Panc1 (cell line): Measurements from ENCODE around the gene BCL11B. TPM values are rescaled to one million over a fixed set of nuclear protein-coding genes. Genes with fewer than 3 reads are reported as not detected.

Experiments used
- ATAC-seq: fragments of 200-7000 bp; cut with Tn5 transposase; 2 replicates; pipeline ENCODE4 v1.9.1; 2020; ENCODE audit warnings: mild to moderate bottlenecking, moderate library complexity
- BruUV-seq: library from RNA; stranded (reverse); fragments of 400-500 nt; replicated peaks from 2 replicates; lab custom pipeline; 2021; lab: Mats Ljungman, UMichigan
- CTCF ChIA-PET: fragments of 300-600 bp; sonication (Branson Sonifier 250); formaldehyde crosslinking; loops from one replicate; lab custom pipeline; 2022; ENCODE audit warnings: antibody characterized with exemption; lab: Charles Lee
- POLR2A ChIA-PET: fragments of 300-600 bp; sonication (Branson Sonifier 250); formaldehyde crosslinking; loops from one replicate; lab custom pipeline; 2022; ENCODE audit warnings: antibody characterized with exemption; lab: Charles Lee
- DNase-seq: peaks from one replicate; pipeline ENCODE4 v3.0.0-alpha.2; 2010; ENCODE audit warnings: low read depth, low spot score
- H3K27ac ChIP-seq: 2 replicates; pipeline ENCODE4 v1.5.1; 2011; ENCODE audit warnings: mild to moderate bottlenecking, low read length, inconsistent platforms
- H3K27me3 ChIP-seq: fragments of 200-500 bp; sonication (Bioruptor generic); 2 replicates; pipeline ENCODE4 v1.6.0; 2014; ENCODE audit warnings: low read length, inconsistent platforms; ENCODE audit not compliant: control insufficient read depth, insufficient read depth
- H3K36me3 ChIP-seq: fragments of 200-500 bp; sonication (Bioruptor generic); 2 replicates; pipeline ENCODE4 v1.5.1; 2014; ENCODE audit warnings: inconsistent platforms, mild to moderate bottlenecking, low read length, moderate library complexity; ENCODE audit not compliant: control insufficient read depth, insufficient read depth
- H3K4me1 ChIP-seq: 2 replicates; pipeline ENCODE4 v1.5.1; 2011; ENCODE audit warnings: inconsistent platforms, mild to moderate bottlenecking, low read length, moderate library complexity; ENCODE audit not compliant: control insufficient read depth, insufficient read depth
- H3K4me3 ChIP-seq, 2 experiments: 2 replicates each; pipeline ENCODE4 v1.5.1; 2011 to 2012; ENCODE audit warnings: low read depth in 2 of 2, low read length in 2 of 2, mild to moderate bottlenecking in 2 of 2, inconsistent platforms in 1 of 2, moderate library complexity in 1 of 2
- H3K9me3 ChIP-seq: fragments of 200-500 bp; sonication (Bioruptor generic); 2 replicates; pipeline ENCODE4 v1.5.1; 2014; ENCODE audit warnings: low read depth, mild to moderate bottlenecking, inconsistent platforms, low read length, moderate library complexity; ENCODE audit not compliant: control insufficient read depth, insufficient read depth
- CTCF ChIP-seq: fragments of 450-650 bp; IDR thresholded peaks from 2 replicates; pipeline ENCODE4 v1.5.1; 2017; ENCODE audit warnings: mild to moderate bottlenecking
- POLR2AphosphoS5 ChIP-seq: IDR thresholded peaks from 2 replicates; pipeline ENCODE4 v1.6.1; 2012; ENCODE audit warnings: mild to moderate bottlenecking, low read depth, low read length, moderate library complexity
- REST ChIP-seq, 2 experiments: IDR thresholded peaks; 2 replicates each; pipeline ENCODE4 v1.6.1; 2011 to 2012; ENCODE audit warnings: low read depth in 2 of 2, control low read depth in 1 of 2, low read length in 1 of 2, mild to moderate bottlenecking in 1 of 2, moderate library complexity in 1 of 2; ENCODE audit not compliant: insufficient read depth in 1 of 2
- SIN3A ChIP-seq: IDR thresholded peaks from 2 replicates; pipeline ENCODE4 v1.6.1; 2012; ENCODE audit warnings: low read depth, mild to moderate bottlenecking, low read length, moderate library complexity, borderline replicate concordance; ENCODE audit not compliant: insufficient read depth
- TCF7L2 ChIP-seq: IDR thresholded peaks from 2 replicates; pipeline ENCODE4 v1.6.1; 2011; ENCODE audit warnings: mild to moderate bottlenecking, low read depth, low read length, inconsistent platforms
- in situ Hi-C: cut with HindIII; loops from 2 replicates; pipeline ENCODE4 v1.10.0; 2016; ENCODE audit warnings: low sequenced_read_pairs, low pct_unique_long_range_greater_than_20kb
- intact Hi-C: fragments of 100-400 bp; cut with micrococcal nuclease; formaldehyde crosslinking; loops from one replicate; pipeline ENCODE4 v1.10.0; 2022; ENCODE audit not compliant: unreplicated experiment
- total RNA-seq: library from RNA; stranded (reverse); gene quantifications from one replicate; pipeline ENCODE4 v1.2.1, GENCODE V29; 2021; ENCODE audit not compliant: unreplicated experiment

Gene BCL11B
- total RNA-seq, 1 experiment from 2014 or later = 0.23 TPM

- no TSS peak for BruUV-seq
- Histone ChIP-seq H3K4me3 (no peak overlapping the region), H3K9me3 (no peaks in the 10 kb centered on the region), H3K27ac (no peak overlapping the region), H3K4me1 (no peaks in the 10 kb centered on the region), H3K27me3 (no peaks in the 10 kb centered on the region), H3K36me3 (no peaks in the 10 kb centered on the region)
- ChIA-PET CTCF (no interaction called here), POLR2A (no interaction called here)
- in situ Hi-C loops = no loop called here
- DNase-seq (no peak), ATAC-seq (no peak)
- TF ChIP-seq SIN3A (no peak), TCF7L2 (no peak), REST (IDR thresholded peaks at IDR 0.05; ENCODE audit: insufficient read depth in 1 of 2, low read depth in 2 of 2, low read length in 1 of 2) (no peak), POLR2AphosphoS5 (no peak), CTCF (no peak)
- intact Hi-C loops = no loop called here
Observed at GRCh38 chr14:99241325-99242010, 30.5 kb downstream of the BCL11B start.

- no peak overlapping the region for H3K27ac ChIP-seq
- no peak for ATAC-seq
- POLR2A ChIA-PET = no interaction called here
Observed at GRCh38 chr14:99240627-99241324, 31.2 kb downstream of the BCL11B start.

More at GRCh38 chr14:99240627-99241324, 31.2 kb downstream of the BCL11B start:
- Histone ChIP-seq H3K9me3 (no peaks in the 10 kb centered on the region), H3K27me3 (no peaks in the 10 kb centered on the region), H3K4me3 (no peak overlapping the region), H3K36me3 (no peaks in the 10 kb centered on the region), H3K4me1 (no peaks in the 10 kb centered on the region)
- BruUV-seq = no TSS peak
- CTCF ChIA-PET = no interaction called here
- TF ChIP-seq TCF7L2 (no peak), POLR2AphosphoS5 (no peak), SIN3A (no peak), CTCF (no peak), REST (IDR thresholded peaks at IDR 0.05; ENCODE audit: insufficient read depth in 1 of 2, low read depth in 2 of 2, low read length in 1 of 2) (no peak)
- no peak for DNase-seq
- in situ Hi-C loops (no loop called here), intact Hi-C loops (no loop called here)
